HepG2 (cell line): ENCODE results near the gene CLIC3. TPM values are rescaled to one million over a fixed set of nuclear protein-coding genes. Genes with fewer than 3 reads are reported as not detected.

ENCODE experiments used
- CHCHD3 ChIP-seq: sonication (generic); formaldehyde crosslinking; IDR thresholded peaks from 2 replicates; pipeline ENCODE4 v1.8.0; 2022; ENCODE audit warnings: mild to moderate bottlenecking, missing genetic modification reagents, moderate library complexity
- EP300 ChIP-seq, 3 experiments: sonication (generic) in 1 of 3; formaldehyde crosslinking in 1 of 3; IDR thresholded peaks; 2 replicates each; pipeline versions ENCODE4 v1.5.1 to v1.6.1; 2011 to 2020; ENCODE audit warnings: low read depth in 2 of 3, low read length in 2 of 3, borderline replicate concordance in 1 of 3, improper control_type of control experiment in 1 of 3, mild to moderate bottlenecking in 1 of 3, missing genetic modification reagents in 1 of 3, moderate library complexity in 1 of 3
- GMEB1 ChIP-seq: sonication (generic); formaldehyde crosslinking; IDR thresholded peaks from 2 replicates; pipeline ENCODE4 v1.5.1; 2020; ENCODE audit warnings: missing genetic modification reagents, mild to moderate bottlenecking, borderline replicate concordance
- HNRNPL ChIP-seq: fragments of 200-400 bp; formaldehyde crosslinking; IDR thresholded peaks from 2 replicates; pipeline ENCODE4 v1.6.1; 2017; ENCODE audit warnings: mild to moderate bottlenecking, low read depth, low read length
- KMT2B ChIP-seq: IDR thresholded peaks from 2 replicates; pipeline ENCODE4 v1.6.1; 2016; ENCODE audit warnings: missing genetic modification reagents, missing compliant biosample characterization
- LCORL ChIP-seq, 2 experiments: fragments of 450-650 bp in 1 of 2; sonication (generic) in 1 of 2; formaldehyde crosslinking in 1 of 2; IDR thresholded peaks; 2 replicates each; pipeline versions ENCODE4 v1.5.0 to v1.6.1; 2017 to 2020; ENCODE audit warnings: antibody characterized with exemption in 1 of 2, missing genetic modification reagents in 1 of 2
- MAFF ChIP-seq: IDR thresholded peaks from 2 replicates; pipeline ENCODE4 v1.6.1; 2011; ENCODE audit warnings: low read depth, low read length, improper control_type of control experiment
- MLLT10 ChIP-seq: sonication (generic); formaldehyde crosslinking; IDR thresholded peaks from 2 replicates; pipeline ENCODE4 v1.4.0; 2020; ENCODE audit warnings: missing genetic modification reagents
- MTA1 ChIP-seq: sonication (generic); formaldehyde crosslinking; IDR thresholded peaks from 2 replicates; pipeline ENCODE4 v1.4.0; 2020; ENCODE audit warnings: missing genetic modification reagents, mild to moderate bottlenecking, borderline replicate concordance
- POGK ChIP-seq: sonication (generic); formaldehyde crosslinking; conservative IDR thresholded peaks from 2 replicates; pipeline ENCODE4 v1.8.0; 2022; ENCODE audit warnings: mild to moderate bottlenecking, moderate library complexity, missing genetic modification reagents
- PRDM10 ChIP-seq: sonication (generic); formaldehyde crosslinking; IDR thresholded peaks from 2 replicates; pipeline ENCODE4 v1.4.0; 2020; ENCODE audit warnings: low read depth, missing genetic modification reagents
- TBX2 ChIP-seq: sonication (generic); formaldehyde crosslinking; IDR thresholded peaks from 2 replicates; pipeline ENCODE4 v1.5.0; 2020; ENCODE audit warnings: missing genetic modification reagents, mild to moderate bottlenecking, borderline replicate concordance
- U2AF1 ChIP-seq: fragments of 200-400 bp; formaldehyde crosslinking; optimal IDR thresholded peaks from 2 replicates; pipeline ENCODE3; 2017; ENCODE audit warnings: mild to moderate bottlenecking, low read depth, low read length
- ZBTB33 ChIP-seq: sonication (generic); formaldehyde crosslinking; IDR thresholded peaks from 2 replicates; pipeline ENCODE4 v1.4.0; 2020; ENCODE audit warnings: missing genetic modification reagents
- ZBTB38 ChIP-seq: sonication (generic); formaldehyde crosslinking; IDR thresholded peaks from 2 replicates; pipeline ENCODE4 v1.5.1; 2020; ENCODE audit warnings: mild to moderate bottlenecking, missing genetic modification reagents
- ZBTB7A ChIP-seq: sonication (generic); formaldehyde crosslinking; IDR thresholded peaks from 2 replicates; pipeline ENCODE4 v1.8.0; 2022; ENCODE audit warnings: mild to moderate bottlenecking, missing genetic modification reagents
- ZFP90 ChIP-seq: sonication (generic); formaldehyde crosslinking; IDR thresholded peaks from 2 replicates; pipeline ENCODE4 v1.8.0; 2022; ENCODE audit warnings: missing genetic modification reagents, mild to moderate bottlenecking, inconsistent platforms, borderline replicate concordance
- polyA plus RNA-seq, 8 experiments: library from polyadenylated mRNA; depleted of rRNA in 3 of 8; stranded (reverse) in 7 of 8; unstranded in 1 of 8; fragments of >200 nt; fragmentation: Illumina TruSeq in 4 of 8; extraction: Trizol in 4 of 8; gene quantifications; 2 replicates each; pipeline versions ENCODE4 v1.2.1 to v1.2.3, GENCODE V29; 2011 to 2016; ENCODE audit warnings: low read depth in 4 of 8, missing spikeins in 1 of 8, mixed read lengths in 1 of 8; ENCODE audit not compliant: insufficient read depth in 1 of 8
- total RNA-seq, 5 experiments: library from RNA; depleted of rRNA; stranded (reverse); fragments of >200 nt; fragmentation: Illumina TruSeq; extraction: Trizol; gene quantifications; 2 replicates each; pipeline ENCODE4 v1.2.3, GENCODE V29; 2016; ENCODE audit warnings: low read depth in 1 of 5

The CLIC3 gene
- total and polyA plus RNA-seq, 2 of the 13 experiments (the other 11 are each of a cell fraction or from before 2014, with no cell fraction given) = 0.51 to 1.5 TPM

GRCh38 chr9:136996361-136997292 lies at the start of gene CLIC3 (continued):
- TF ChIP-seq GMEB1 (peak; percentile 4; the same call in 1 of the 2 replicates), KMT2B (CRISPR knock-in tag) (no peak), MAFF (no peak), CHCHD3 (CRISPR knock-in tag) (no peak), MTA1 (CRISPR knock-in tag) (peak; percentile 22; the same call in 1 of the 2 replicates), ZBTB33 (no peak), ZBTB7A (CRISPR knock-in tag) (peak; percentile 66; the same call in 1 of the 2 replicates), ZBTB38 (peak; percentile 7; the same call in 1 of the 2 replicates), TBX2 (CRISPR knock-in tag) (peak; percentile 53; the same call in 1 of the 2 replicates), U2AF1 (no peak), MLLT10 (CRISPR knock-in tag) (no peak), POGK (CRISPR knock-in tag) (0 out of 2 replicates have a peak, but pooled peaks have one; percentile 42), LCORL (IDR thresholded peaks at IDR 0.05) (no peak), LCORL (CRISPR knock-in tag; IDR thresholded peaks at IDR 0.05) (peak; percentile 80), PRDM10 (CRISPR knock-in tag) (peak; percentile 41; the same call in 1 of the 2 replicates), HNRNPL (peak; percentile 38; the same call in 1 of the 2 replicates), EP300 (IDR thresholded peaks at IDR 0.05; ENCODE audit: low read depth in 2 of 2, low read length in 2 of 2) (no peak), EP300 (CRISPR knock-in tag; IDR thresholded peaks at IDR 0.05; ENCODE audit: borderline replicate concordance) (no peak), ZFP90 (CRISPR knock-in tag) (0 out of 2 replicates have a peak, but pooled peaks have one; percentile 40)
